OCI-LY7 (cell line): ENCODE measurements around the gene CHRD. TPM values are rescaled to one million over a fixed set of nuclear protein-coding genes. Genes with fewer than 3 reads are reported as not detected.

ENCODE experiments used
- BruUV-seq: library from RNA; stranded (reverse); fragments of 400-500 nt; replicated peaks from 2 replicates; lab custom pipeline; 2021; lab: Mats Ljungman, UMichigan
- CTCF ChIA-PET: fragments of 300-600 bp; sonication (Branson Sonifier 250); formaldehyde crosslinking; loops from one replicate; lab custom pipeline; 2022; ENCODE audit warnings: antibody characterized with exemption; ENCODE audit not compliant: unreplicated experiment; lab: Charles Lee
- POLR2A ChIA-PET: fragments of 300-600 bp; sonication (Branson Sonifier 250); formaldehyde crosslinking; loops from one replicate; lab custom pipeline; 2022; ENCODE audit warnings: antibody characterized with exemption; lab: Charles Lee
- DNase-seq: peaks from one replicate; pipeline ENCODE4 v3.0.0-alpha.2; 2015; ENCODE audit warnings: low spot score
- H2AFZ ChIP-seq: fragments of 200-600 bp; sonication (generic), shearing (Covaris generic); 2 replicates; pipeline ENCODE4 v1.6.1; 2014; ENCODE audit warnings: mild to moderate bottlenecking, antibody characterized with exemption, low read length, moderate library complexity
- H3K27ac ChIP-seq: fragments of 200-600 bp; sonication (generic); 2 replicates; pipeline ENCODE4 v1.5.1; 2014; ENCODE audit warnings: mixed run types, low read depth, mild to moderate bottlenecking, moderate library complexity, low read length, inconsistent platforms; ENCODE audit not compliant: poor library complexity, severe bottlenecking
- H3K36me3 ChIP-seq: fragments of 200-600 bp; sonication (generic); 2 replicates; pipeline ENCODE4 v1.6.1; 2014; ENCODE audit warnings: mild to moderate bottlenecking, antibody characterized with exemption, low read length, moderate library complexity, mixed read lengths; ENCODE audit not compliant: insufficient read depth
- H3K4me1 ChIP-seq: fragments of 200-600 bp; sonication (generic); 2 replicates; pipeline ENCODE4 v1.5.1; 2014; ENCODE audit warnings: mild to moderate bottlenecking, low read length; ENCODE audit not compliant: insufficient read depth, poor library complexity, severe bottlenecking
- H3K4me2 ChIP-seq: fragments of 200-600 bp; sonication (generic); 2 replicates; pipeline ENCODE4 v1.6.1; 2014; ENCODE audit warnings: mild to moderate bottlenecking, low read length
- H3K4me3 ChIP-seq: fragments of 200-600 bp; sonication (generic); 2 replicates; pipeline ENCODE4 v1.5.1; 2014; ENCODE audit warnings: mild to moderate bottlenecking, low read depth, low read length; ENCODE audit not compliant: poor library complexity, severe bottlenecking
- H3K79me2 ChIP-seq: fragments of 200-600 bp; sonication (generic); 2 replicates; pipeline ENCODE4 v1.6.1; 2016; ENCODE audit warnings: low read depth, mild to moderate bottlenecking, low read length, moderate library complexity, mixed read lengths; ENCODE audit not compliant: insufficient read depth
- H3K9me2 ChIP-seq: fragments of 200-600 bp; sonication (generic); 2 replicates; pipeline ENCODE4 v1.6.1; 2016; ENCODE audit warnings: mild to moderate bottlenecking, low read length, mixed read lengths; ENCODE audit not compliant: insufficient read depth
- H3K9me3 ChIP-seq: fragments of 200-600 bp; sonication (generic); 2 replicates; pipeline ENCODE4 v1.6.1; 2014; ENCODE audit warnings: mild to moderate bottlenecking, mixed run types, low read length, mixed read lengths
- H4K20me1 ChIP-seq: fragments of 200-600 bp; sonication (generic); 2 replicates; pipeline ENCODE4 v1.6.1; 2014; ENCODE audit warnings: mild to moderate bottlenecking, antibody characterized with exemption, low read length, moderate library complexity, mixed read lengths; ENCODE audit not compliant: insufficient read depth
- EZH2phosphoT487 ChIP-seq: fragments of 200-600 bp; sonication (generic); IDR thresholded peaks from 2 replicates; pipeline ENCODE4 v1.6.1; 2018; ENCODE audit warnings: low read depth, borderline replicate concordance, mild to moderate bottlenecking, mixed run types, antibody characterized with exemption, low read length, moderate library complexity, mixed read lengths
- intact Hi-C: fragments of 100-400 bp; cut with micrococcal nuclease; formaldehyde crosslinking; loops from one replicate; pipeline ENCODE4 v1.10.0; 2022; ENCODE audit not compliant: unreplicated experiment
- total RNA-seq, 2 experiments: library from RNA; depleted of rRNA in 1 of 2; stranded (reverse); fragments of >200 nt in 1 of 2; shearing (Covaris generic) in 1 of 2; gene quantifications; 2 replicates each; pipeline ENCODE4 v1.2.3, GENCODE V29; 2014 to 2022
- TF ChIP-seq, protein P1 (sequence below): fragments of 200-600 bp; sonication (generic); conservative IDR thresholded peaks from 2 replicates; pipeline ENCODE4 v1.5.1; 2014; ENCODE audit warnings: mild to moderate bottlenecking, antibody characterized with exemption, low read length, moderate library complexity, mixed read lengths

Gene CHRD
- total RNA-seq, 2 experiments from 2014 or later = 0.16 TPM; not detected in 1

DNA sequence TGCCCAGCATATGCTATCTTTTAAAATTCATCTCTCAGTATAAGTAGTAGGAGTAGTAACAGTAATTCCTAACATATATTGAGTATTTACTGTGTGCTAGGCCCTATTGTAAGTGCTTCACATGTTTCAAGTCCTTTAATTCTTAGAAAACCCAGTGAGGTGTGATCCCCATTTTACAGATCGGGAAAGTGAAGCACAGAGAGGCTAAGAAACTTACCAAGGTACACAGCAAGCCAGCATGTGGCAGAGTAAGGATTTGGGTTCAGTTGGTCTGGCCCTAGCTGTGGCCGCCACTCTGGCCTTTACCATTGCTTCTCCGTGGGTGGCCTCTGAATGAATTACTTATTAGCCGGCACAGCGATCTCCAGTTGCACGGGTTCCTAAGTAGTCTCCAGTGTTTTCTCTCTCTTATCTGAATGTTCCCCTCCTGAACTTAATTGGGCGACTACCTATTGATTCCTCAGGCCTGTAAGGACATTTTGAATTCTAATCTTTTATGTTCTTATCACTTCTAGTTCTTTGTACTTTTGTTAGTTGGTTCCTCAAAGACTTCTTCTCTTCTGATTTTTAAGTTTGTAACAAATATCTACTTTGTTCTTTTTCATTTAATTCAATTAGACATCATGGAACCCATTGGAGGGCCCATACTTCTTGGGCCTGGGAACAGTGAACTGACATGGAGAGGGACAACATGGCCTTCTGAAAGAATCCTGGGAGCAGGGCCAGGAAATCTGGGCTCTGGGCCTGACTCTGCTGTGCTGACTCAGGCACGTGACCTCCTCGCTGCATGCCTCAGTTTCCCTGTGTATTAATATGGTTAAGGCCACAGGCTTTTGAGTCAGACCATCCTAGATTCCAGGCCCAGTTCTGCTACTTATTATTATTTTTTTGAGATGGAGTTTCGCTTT is 30.0 kb upstream of the CHRD start:
- no peak overlapping the region for H3K4me2 ChIP-seq
- intact Hi-C loops = no loop called here
- BruUV-seq = no TSS peak
- no peaks in the 10 kb centered on the region for H3K4me1 ChIP-seq
- H3K9me3 ChIP-seq = no peaks in the 10 kb centered on the region
- TF ChIP-seq, protein P1, sequence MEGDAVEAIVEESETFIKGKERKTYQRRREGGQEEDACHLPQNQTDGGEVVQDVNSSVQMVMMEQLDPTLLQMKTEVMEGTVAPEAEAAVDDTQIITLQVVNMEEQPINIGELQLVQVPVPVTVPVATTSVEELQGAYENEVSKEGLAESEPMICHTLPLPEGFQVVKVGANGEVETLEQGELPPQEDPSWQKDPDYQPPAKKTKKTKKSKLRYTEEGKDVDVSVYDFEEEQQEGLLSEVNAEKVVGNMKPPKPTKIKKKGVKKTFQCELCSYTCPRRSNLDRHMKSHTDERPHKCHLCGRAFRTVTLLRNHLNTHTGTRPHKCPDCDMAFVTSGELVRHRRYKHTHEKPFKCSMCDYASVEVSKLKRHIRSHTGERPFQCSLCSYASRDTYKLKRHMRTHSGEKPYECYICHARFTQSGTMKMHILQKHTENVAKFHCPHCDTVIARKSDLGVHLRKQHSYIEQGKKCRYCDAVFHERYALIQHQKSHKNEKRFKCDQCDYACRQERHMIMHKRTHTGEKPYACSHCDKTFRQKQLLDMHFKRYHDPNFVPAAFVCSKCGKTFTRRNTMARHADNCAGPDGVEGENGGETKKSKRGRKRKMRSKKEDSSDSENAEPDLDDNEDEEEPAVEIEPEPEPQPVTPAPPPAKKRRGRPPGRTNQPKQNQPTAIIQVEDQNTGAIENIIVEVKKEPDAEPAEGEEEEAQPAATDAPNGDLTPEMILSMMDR = no peak
- no peak for TF ChIP-seq EZH2phosphoT487
- DNase-seq = no peak
- no peaks in the 10 kb centered on the region for H3K79me2 ChIP-seq
- H3K9me2 ChIP-seq = no peaks in the 10 kb centered on the region
- no peak overlapping the region for H3K27ac ChIP-seq
- no peaks in the 10 kb centered on the region for H4K20me1 ChIP-seq
- no peak overlapping the region for H3K4me3 ChIP-seq
- ChIA-PET POLR2A (no interaction called here), CTCF (no interaction called here)
- H2AFZ ChIP-seq = no peak overlapping the region
- H3K36me3 ChIP-seq = 0 out of 2 replicates have a peak, but pooled peaks cover 4% of the 10 kb centered on the region

DNA sequence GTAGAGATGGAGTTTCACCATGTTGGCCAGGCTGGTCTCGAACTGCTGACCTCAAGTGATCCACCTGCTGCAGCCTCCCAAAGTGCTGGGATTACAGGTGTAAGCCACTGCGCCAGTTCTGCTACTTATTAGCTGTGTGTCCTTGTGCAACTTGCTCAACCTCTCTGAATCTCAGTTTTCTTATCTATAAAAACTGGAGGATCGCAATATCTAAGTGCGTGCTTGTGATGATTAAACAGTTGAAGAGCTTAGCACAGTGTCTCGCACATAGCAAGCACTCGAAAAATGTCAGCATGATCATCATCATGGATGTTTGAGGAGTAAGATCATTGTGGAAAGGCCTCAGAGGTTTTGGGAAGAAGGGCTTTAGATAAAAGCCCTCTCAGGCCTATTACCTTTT is 29.2 kb upstream of the CHRD start:
- Histone ChIP-seq H3K4me3 (no peak overlapping the region), H3K79me2 (no peaks in the 10 kb centered on the region), H3K4me2 (no peak overlapping the region), H3K36me3 (0 out of 2 replicates have a peak, but pooled peaks cover 4% of the 10 kb centered on the region), H3K4me1 (no peaks in the 10 kb centered on the region), H3K9me2 (no peaks in the 10 kb centered on the region), H3K9me3 (no peaks in the 10 kb centered on the region), H4K20me1 (no peaks in the 10 kb centered on the region), H3K27ac (no peak overlapping the region), H2AFZ (no peak overlapping the region)
- ChIA-PET POLR2A (no interaction called here), CTCF (no interaction called here)
- TF ChIP-seq EZH2phosphoT487 = no peak
- intact Hi-C loops = no loop called here
- DNase-seq = no peak
- BruUV-seq = no TSS peak

DNA sequence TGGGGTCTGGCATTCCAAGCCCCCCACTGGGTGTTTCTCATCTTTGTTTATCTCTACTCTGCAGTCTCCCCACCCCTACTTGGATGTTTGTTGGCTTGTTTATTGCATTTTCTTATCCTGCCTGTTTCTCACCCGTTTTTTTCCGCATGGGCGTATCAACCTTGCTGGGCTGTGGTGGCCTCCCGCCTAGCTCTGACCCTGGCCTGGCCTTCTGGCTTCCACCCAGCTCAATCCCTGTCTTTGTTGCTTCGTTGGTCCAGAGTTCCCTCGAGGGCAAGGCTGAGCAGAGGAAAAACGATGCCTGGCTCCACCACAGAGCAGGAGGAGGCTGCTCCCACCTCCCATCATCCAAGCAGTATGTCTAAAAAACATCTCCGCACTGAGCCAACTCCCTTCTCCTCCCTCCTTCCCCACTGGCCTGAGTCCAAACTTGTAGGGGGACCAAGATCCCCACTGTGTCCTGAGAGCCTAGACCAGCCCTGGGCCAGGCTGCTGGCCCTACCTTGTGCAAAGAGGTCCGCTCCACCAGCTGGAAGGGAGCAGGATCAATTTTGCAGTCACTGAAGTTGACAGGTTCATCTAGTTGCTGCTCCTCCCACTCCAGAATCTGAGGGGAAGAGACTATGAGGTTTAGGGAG is 28.2 kb upstream of the CHRD start:
- ChIA-PET CTCF (no interaction called here), POLR2A (no interaction called here)
- TF ChIP-seq EZH2phosphoT487 = no peak
- TF ChIP-seq, protein P1 = no peak
- no peaks in the 10 kb centered on the region for H3K79me2 ChIP-seq
- no peak overlapping the region for H3K27ac ChIP-seq
- no peak overlapping the region for H3K4me3 ChIP-seq
- no peaks in the 10 kb centered on the region for H3K4me1 ChIP-seq
- 0 out of 2 replicates have a peak, but pooled peaks cover 4% of the 10 kb centered on the region for H3K36me3 ChIP-seq
- intact Hi-C loops = no loop called here
- no peaks in the 10 kb centered on the region for H4K20me1 ChIP-seq
- H2AFZ ChIP-seq = no peak overlapping the region
- no peaks in the 10 kb centered on the region for H3K9me2 ChIP-seq
- no peak for DNase-seq
- H3K4me2 ChIP-seq = no peak overlapping the region
- H3K9me3 ChIP-seq = no peaks in the 10 kb centered on the region
- no TSS peak for BruUV-seq
